Activated CD4-positive, alpha-beta T cell treated with anti-CD3 and anti-CD28 coated beads for 36 hours (primary cell): ENCODE results near the gene MATN1. TPM values are rescaled to one million over a fixed set of nuclear protein-coding genes. Genes with fewer than 3 reads are reported as not detected.
A peak's percentile ranks its signal among the peaks of the same experiment; 100 is the strongest.

Experiments used
- ATAC-seq: fragments of 200-7000 bp; cut with Tn5 transposase; one replicate; pipeline ENCODE4 v1.10.0; 2021; ENCODE audit warnings: mild to moderate bottlenecking, moderate library complexity
- CTCF ChIA-PET: fragments of 350-600 bp; sonication (Branson Sonifier 250); formaldehyde crosslinking; loops from one replicate; lab custom pipeline; 2021; ENCODE audit warnings: antibody characterized with exemption; lab: Charles Lee
- POLR2A ChIA-PET: fragments of 350-600 bp; sonication (Branson Sonifier 250); formaldehyde crosslinking; loops from one replicate; lab custom pipeline; 2021; ENCODE audit warnings: antibody characterized with exemption, inconsistent platforms; lab: Charles Lee
- DNase-seq: peaks from one replicate; pipeline ENCODE4 v3.0.0-alpha.2; 2020
- H3K27ac Mint-ChIP-seq: one replicate; pipeline ENCODE4 v1.8.0; 2021; ENCODE audit warnings: mixed read lengths
- H3K27me3 Mint-ChIP-seq: one replicate; pipeline ENCODE4 v1.8.0; 2021; ENCODE audit warnings: mixed read lengths
- H3K36me3 Mint-ChIP-seq: one replicate; pipeline ENCODE4 v1.8.0; 2021; ENCODE audit warnings: low read depth, mixed read lengths
- H3K4me1 Mint-ChIP-seq: one replicate; pipeline ENCODE4 v1.8.0; 2021; ENCODE audit warnings: mixed read lengths
- H3K4me3 Mint-ChIP-seq: one replicate; pipeline ENCODE4 v1.8.0; 2021; ENCODE audit warnings: mild to moderate bottlenecking, moderate library complexity, mixed read lengths
- H3K9me3 Mint-ChIP-seq: one replicate; pipeline ENCODE4 v1.8.0; 2021; ENCODE audit warnings: low read depth, mixed read lengths
- intact Hi-C, 2 experiments: fragments of 100-400 bp; cut with DNase I in 1 of 2; cut with micrococcal nuclease in 1 of 2; formaldehyde crosslinking; loops; one replicate each; pipeline versions ENCODE4 v1.14.2 to v1.15.1; 2022 to 2024; cut with DNase I, micrococcal nuclease
- total RNA-seq, 2 experiments: library from RNA; stranded (reverse); gene quantifications; one replicate each; pipeline ENCODE4 v1.2.3, GENCODE V29; 2021

The MATN1 gene
- total RNA-seq, 2 experiments from 2014 or later, result 0.32 to 0.43 TPM

GRCh38 chr1:30745156-30745833 is 21.9 kb upstream of the MATN1 start:
- H3K27me3 Mint-ChIP-seq, result no peaks in the 10 kb centered on the region
- ChIA-PET POLR2A (interaction anchor here (1.4 to 2.4 kb wide), 3 partner anchors 9 to 16 kb away, joined by 5 to 13 read pairs (median 5); no protein-coding TSS in a partner anchor), CTCF (interaction anchor here (1.0 to 6.1 kb wide), 7 partner anchors 9 to 38 kb away, joined by 3 to 47 read pairs (median 12); partner anchors contain the start of gene LAPTM5)
- peak overlapping the region; percentile 71 for H3K4me3 Mint-ChIP-seq
- DNase-seq, result peak; percentile 46
- H3K9me3 Mint-ChIP-seq, result no peaks in the 10 kb centered on the region
- no peak for ATAC-seq
- H3K4me1 Mint-ChIP-seq, result peaks cover 99% of the 10 kb centered on the region
- peaks cover 50% of the 10 kb centered on the region for H3K36me3 Mint-ChIP-seq
- peak overlapping the region; percentile 99 for H3K27ac Mint-ChIP-seq
- intact Hi-C loops, result loop anchor here in 1 of 2 experiments (5.0 kb wide), 3 partner anchors 307 to 1527 kb away; partner anchors contain the start of gene PUM1

- H3K9me3 Mint-ChIP-seq, result no peaks in the 10 kb centered on the region
- ChIA-PET POLR2A (interaction anchor here (0.8 to 2.4 kb wide), 6 partner anchors 10 to 25 kb away, joined by 3 to 15 read pairs (median 6); partner anchors contain the start of gene LAPTM5), CTCF (interaction anchor here (0.6 to 6.1 kb wide), 10 partner anchors 10 to 180 kb away, joined by 3 to 47 read pairs (median 11); partner anchors contain the start of gene LAPTM5)
- H3K27me3 Mint-ChIP-seq, result no peaks in the 10 kb centered on the region
- ATAC-seq (peak; percentile 34), DNase-seq (peak; percentile 68)
- H3K4me1 Mint-ChIP-seq, result peaks cover 95% of the 10 kb centered on the region
- peak overlapping the region; percentile 71 for H3K4me3 Mint-ChIP-seq
- intact Hi-C loops, result loop anchor here in 1 of 2 experiments (1.0 kb wide), 1 partner anchor 12 kb away; no protein-coding TSS in a partner anchor
- peak overlapping the region; percentile 99 for H3K27ac Mint-ChIP-seq
- peaks cover 51% of the 10 kb centered on the region for H3K36me3 Mint-ChIP-seq
Measured at GRCh38 chr1:30744060-30744756, 20.8 kb upstream of the MATN1 start.

GRCh38 chr1:30743584-30744059 is 20.2 kb upstream of the MATN1 start:
- H3K36me3 Mint-ChIP-seq, result peaks cover 53% of the 10 kb centered on the region
- ChIA-PET CTCF (interaction anchor here (0.9 to 6.1 kb wide), 8 partner anchors 10 to 180 kb away, joined by 3 to 47 read pairs (median 17); partner anchors contain the start of gene LAPTM5), POLR2A (interaction anchor here (0.6 to 2.4 kb wide), 9 partner anchors 8 to 181 kb away, joined by 3 to 15 read pairs (median 5); partner anchors contain the start of gene LAPTM5)
- H3K9me3 Mint-ChIP-seq, result no peaks in the 10 kb centered on the region
- peak overlapping the region; percentile 99 for H3K27ac Mint-ChIP-seq
- ATAC-seq (peak; percentile 78), DNase-seq (peak; percentile 81)
- no peaks in the 10 kb centered on the region for H3K27me3 Mint-ChIP-seq
- intact Hi-C loops, result loop anchor here (1.0 to 2.0 kb wide), 4 partner anchors 13 to 36 kb away; partner anchors contain the start of gene LAPTM5 (in 1 of the 2)
- peak overlapping the region; percentile 59 for H3K4me3 Mint-ChIP-seq
- peaks cover 91% of the 10 kb centered on the region for H3K4me1 Mint-ChIP-seq

- DNase-seq (no peak), ATAC-seq (no peak)
- peaks cover 58% of the 10 kb centered on the region for H3K36me3 Mint-ChIP-seq
- no peaks in the 10 kb centered on the region for H3K27me3 Mint-ChIP-seq
- H3K4me3 Mint-ChIP-seq, result peak overlapping the region; percentile 59
- H3K27ac Mint-ChIP-seq, result peak overlapping the region; percentile 99
- peaks cover 87% of the 10 kb centered on the region for H3K4me1 Mint-ChIP-seq
- ChIA-PET CTCF (interaction anchor here (0.7 to 6.1 kb wide), 8 partner anchors 10 to 40 kb away, joined by 3 to 47 read pairs (median 17); partner anchors contain the start of gene LAPTM5), POLR2A (interaction anchor here (0.6 to 2.4 kb wide), 9 partner anchors 9 to 182 kb away, joined by 3 to 15 read pairs (median 4); partner anchors contain the start of gene LAPTM5)
- intact Hi-C loops, result loop anchor here (1.0 to 2.0 kb wide), 3 partner anchors 14 to 36 kb away; partner anchors contain the start of gene LAPTM5 (in 1 of the 2)
- H3K9me3 Mint-ChIP-seq, result no peaks in the 10 kb centered on the region
Measured at GRCh38 chr1:30742963-30743559, 19.7 kb upstream of the MATN1 start.

GRCh38 chr1:30742300-30742962 is 19.0 kb upstream of the MATN1 start:
- DNase-seq, result no peak
- ChIA-PET POLR2A (interaction anchor here (0.9 to 1.2 kb wide), 2 partner anchors 10 to 19 kb away, joined by 3 to 4 read pairs; no protein-coding TSS in a partner anchor), CTCF (interaction anchor here (0.7 to 6.1 kb wide), 7 partner anchors 10 to 40 kb away, joined by 3 to 47 read pairs (median 22); partner anchors contain the start of gene LAPTM5)
- Mint-ChIP-seq H3K27me3 (no peaks in the 10 kb centered on the region), H3K4me1 (peaks cover 80% of the 10 kb centered on the region), H3K27ac (peak overlapping the region; percentile 99), H3K36me3 (peaks cover 58% of the 10 kb centered on the region), H3K4me3 (no peak overlapping the region), H3K9me3 (no peaks in the 10 kb centered on the region)
- ATAC-seq, result no peak
- intact Hi-C loops, result loop anchor here in 1 of 2 experiments (2.0 kb wide), 1 partner anchor 14 kb away; the partner anchor contains the start of gene LAPTM5

- DNase-seq (no peak), ATAC-seq (no peak)
- intact Hi-C loops, result no loop called here
- H3K27ac Mint-ChIP-seq, result peak overlapping the region; percentile 76
- ChIA-PET POLR2A (interaction anchor here (0.6 kb wide), 1 partner anchor 562 kb away, joined by 5 read pairs; no protein-coding TSS in a partner anchor), CTCF (interaction anchor here (0.8 to 6.1 kb wide), 4 partner anchors 11 to 38 kb away, joined by 3 to 47 read pairs (median 26); no protein-coding TSS in a partner anchor)
- no peaks in the 10 kb centered on the region for H3K9me3 Mint-ChIP-seq
- no peaks in the 10 kb centered on the region for H3K27me3 Mint-ChIP-seq
- no peak overlapping the region for H3K4me3 Mint-ChIP-seq
- H3K36me3 Mint-ChIP-seq, result peaks cover 57% of the 10 kb centered on the region
- peaks cover 70% of the 10 kb centered on the region for H3K4me1 Mint-ChIP-seq
Measured at GRCh38 chr1:30741239-30741894, 18.0 kb upstream of the MATN1 start.

- Mint-ChIP-seq H3K4me3 (no peak overlapping the region), H3K27me3 (no peaks in the 10 kb centered on the region), H3K9me3 (no peaks in the 10 kb centered on the region), H3K36me3 (peaks cover 62% of the 10 kb centered on the region), H3K4me1 (peaks cover 62% of the 10 kb centered on the region), H3K27ac (peak overlapping the region; percentile 76)
- intact Hi-C loops, result no loop called here
- DNase-seq (no peak), ATAC-seq (no peak)
- ChIA-PET CTCF (interaction anchor here (0.8 to 6.1 kb wide), 4 partner anchors 10 to 170 kb away, joined by 3 to 47 read pairs (median 14); no protein-coding TSS in a partner anchor), POLR2A (interaction anchor here (0.6 kb wide), 1 partner anchor 563 kb away, joined by 5 read pairs; no protein-coding TSS in a partner anchor)
Measured at GRCh38 chr1:30740251-30741238, 17.2 kb upstream of the MATN1 start.

GRCh38 chr1:30739601-30740000 is 16.2 kb upstream of the MATN1 start:
- Mint-ChIP-seq H3K9me3 (no peaks in the 10 kb centered on the region), H3K36me3 (peaks cover 70% of the 10 kb centered on the region), H3K27ac (peak overlapping the region; percentile 71), H3K4me3 (no peak overlapping the region), H3K4me1 (peaks cover 52% of the 10 kb centered on the region), H3K27me3 (no peaks in the 10 kb centered on the region)
- intact Hi-C loops, result no loop called here
- ATAC-seq, result no peak
- ChIA-PET POLR2A (interaction anchor here (0.6 kb wide), 1 partner anchor 10 kb away, joined by 4 read pairs; no protein-coding TSS in a partner anchor), CTCF (no interaction called here)
- no peak for DNase-seq
